Bronchial epithelial cell (primary cell): ENCODE data around the gene PDE6B. TPM values are rescaled to one million over a fixed set of nuclear protein-coding genes. Genes with fewer than 3 reads are reported as not detected.
A peak's percentile ranks its signal among the peaks of the same experiment; 100 is the strongest.

Experiments used
- DNase-seq: peaks from one replicate; pipeline ENCODE4 v3.0.0-alpha.2; 2010; ENCODE audit warnings: low read depth
- FAIRE-seq: peaks from 2 replicates; lab custom pipeline; 2011; peaks lifted over from hg19 to GRCh38; lab: Jason Lieb, UNC
- H3K27me3 ChIP-seq: 2 replicates; pipeline ENCODE4 v1.5.1; 2011; ENCODE audit warnings: low read length; ENCODE audit not compliant: control insufficient read depth, insufficient read depth
- H3K36me3 ChIP-seq: 2 replicates; pipeline ENCODE4 v1.5.1; 2011; ENCODE audit warnings: low read length; ENCODE audit not compliant: control insufficient read depth, insufficient read depth
- H3K4me3 ChIP-seq: 2 replicates; pipeline ENCODE4 v1.5.1; 2011; ENCODE audit warnings: mild to moderate bottlenecking, low read depth, low read length, control low read depth
- CTCF ChIP-seq: IDR thresholded peaks from 2 replicates; pipeline ENCODE4 v1.5.1; 2011; ENCODE audit warnings: mild to moderate bottlenecking, moderate library complexity, low read length, control low read depth, inconsistent platforms; ENCODE audit not compliant: insufficient read depth, severe bottlenecking
- total RNA-seq: library from RNA; depleted of rRNA; stranded (reverse); fragments of >200 nt; gene quantifications from 2 replicates; pipeline ENCODE4 v1.2.1, GENCODE V29; 2014

Gene PDE6B
- 0.64 TPM in 1 of 2 replicates, not detected in the other for total RNA-seq

GRCh38 chr4:624705-625590 lies at the start of gene PDE6B:
Gene PDE6B (plus strand): TSS chr4:625573. CDS start chr4:625627, 54 bp downstream.
- no peak for TF ChIP-seq CTCF
- Histone ChIP-seq H3K36me3 (no peaks in the 10 kb centered on the region), H3K27me3 (no peaks in the 10 kb centered on the region), H3K4me3 (no peak within 1 kb of the TSS)
- DNase-seq: no peak
- no peak for FAIRE-seq

- no peak for FAIRE-seq
- H3K27me3 ChIP-seq: peaks cover 32% of the 10 kb centered on the region
- no peak for DNase-seq
- TF ChIP-seq CTCF: no peak
- no peak within 1 kb of the TSS for H3K4me3 ChIP-seq
- H3K36me3 ChIP-seq: no peaks in the 10 kb centered on the region
Measured at GRCh38 chr4:576245-576821, 49.0 kb upstream of the PDE6B start, which contains the start of gene TMEM271. Gene TMEM271 (minus strand): TSS chr4:576295. CDS start chr4:576062, 233 bp downstream.

GRCh38 chr4:576991-577498 lies 48.3 kb upstream of the PDE6B start:
- no peak for TF ChIP-seq CTCF
- H3K27me3 ChIP-seq: peaks cover 32% of the 10 kb centered on the region
- FAIRE-seq: no peak
- H3K36me3 ChIP-seq: no peaks in the 10 kb centered on the region
- H3K4me3 ChIP-seq: no peak overlapping the region
- no peak for DNase-seq

- Histone ChIP-seq H3K36me3 (no peaks in the 10 kb centered on the region), H3K27me3 (peaks cover 32% of the 10 kb centered on the region), H3K4me3 (no peak overlapping the region)
- no peak for TF ChIP-seq CTCF
- FAIRE-seq (no peak), DNase-seq (peak; percentile 29)
Measured at GRCh38 chr4:577499-578450, 47.6 kb upstream of the PDE6B start.
